GM12878 (cell line): ENCODE results near the gene ZBTB16. TPM values are rescaled to one million over a fixed set of nuclear protein-coding genes. Genes with fewer than 3 reads are reported as not detected.

Experiments
- ATAC-seq: fragments of 200-7000 bp; cut with Tn5 transposase; 3 replicates; pipeline ENCODE4 v1.9.1; 2020; ENCODE audit warnings: mild to moderate bottlenecking, moderate library complexity
- BruUV-seq: library from RNA; stranded (reverse); fragments of 400-500 nt; replicated peaks from 2 replicates; lab custom pipeline; 2021; lab: Mats Ljungman, UMichigan
- CTCF ChIA-PET: fragments of 300-600 bp; sonication (Branson Sonifier 250); formaldehyde crosslinking; extraction: SDS; loops from one replicate; lab custom pipeline; 2021; ENCODE audit warnings: inconsistent platforms; lab: Yijun Ruan, JAX
- POLR2A ChIA-PET: fragments of 350-600 bp; formaldehyde crosslinking; extraction: SDS; loops from one replicate; lab custom pipeline; 2021; ENCODE audit warnings: inconsistent platforms; lab: Charles Lee
- RAD21 ChIA-PET: fragments of 300-600 bp; sonication (Branson Sonifier 250); formaldehyde crosslinking; loops from one replicate; lab custom pipeline; 2023; ENCODE audit warnings: antibody characterized with exemption; ENCODE audit not compliant: unreplicated experiment; lab: Charles Lee
- SMC1A ChIA-PET: fragments of 300-600 bp; sonication (Branson Sonifier 250); formaldehyde crosslinking; loops from one replicate; lab custom pipeline; 2023; ENCODE audit not compliant: unreplicated experiment, uncharacterized antibody; lab: Charles Lee
- DNase-seq: peaks from one replicate; pipeline ENCODE4 v3.0.0-alpha.2; 2011; ENCODE audit warnings: low read depth, low spot score
- FAIRE-seq: peaks from 3 replicates; lab custom pipeline; 2011; peaks lifted over from hg19 to GRCh38; lab: Jason Lieb, UNC
- H2AFZ ChIP-seq: 2 replicates; pipeline ENCODE4 v1.6.0; 2011; ENCODE audit warnings: low read depth, low read length, control low read depth; ENCODE audit not compliant: control insufficient read depth
- H3K27ac ChIP-seq: 2 replicates; pipeline ENCODE4 v1.5.1; 2011; ENCODE audit warnings: control low read depth; ENCODE audit not compliant: control insufficient read depth, insufficient read depth
- H3K27me3 ChIP-seq, 2 experiments: replicated peaks in 1 of 2; 2 replicates each; pipeline versions ENCODE4 v1.6.0 to v1.6.1; 2011; ENCODE audit warnings: low read length in 1 of 2; ENCODE audit not compliant: control insufficient read depth in 2 of 2, insufficient read depth in 2 of 2
- H3K36me3 ChIP-seq, 2 experiments: 2 replicates each; pipeline ENCODE4 v1.5.1; 2011; ENCODE audit warnings: low read length in 1 of 2; ENCODE audit not compliant: control insufficient read depth in 2 of 2, insufficient read depth in 2 of 2
- H3K4me1 ChIP-seq: 2 replicates; pipeline ENCODE4 v1.6.1; 2011; ENCODE audit warnings: mild to moderate bottlenecking, low read length, moderate library complexity, mixed read lengths; ENCODE audit not compliant: control insufficient read depth, insufficient read depth
- H3K4me2 ChIP-seq: 2 replicates; pipeline ENCODE4 v1.6.0; 2011; ENCODE audit warnings: control low read depth; ENCODE audit not compliant: control insufficient read depth, insufficient read depth
- H3K4me3 ChIP-seq: fragments of 200-600 bp; sonication (generic); 2 replicates; pipeline ENCODE4 v1.5.1; 2016
- H3K79me2 ChIP-seq: 2 replicates; pipeline ENCODE4 v1.6.0; 2011; ENCODE audit warnings: low read length; ENCODE audit not compliant: control insufficient read depth, insufficient read depth
- H3K9ac ChIP-seq: 2 replicates; pipeline ENCODE4 v1.8.0; 2011; ENCODE audit warnings: low read length, control low read depth, mixed read lengths; ENCODE audit not compliant: control insufficient read depth, insufficient read depth
- H3K9me3 ChIP-seq: replicated peaks from 3 replicates; pipeline ENCODE4 v1.5.1; 2011; ENCODE audit warnings: mild to moderate bottlenecking, low read length; ENCODE audit not compliant: control insufficient read depth, insufficient read depth
- H4K20me1 ChIP-seq: 2 replicates; pipeline ENCODE4 v1.6.0; 2011; ENCODE audit not compliant: control insufficient read depth, insufficient read depth
- CHD2 ChIP-seq: IDR thresholded peaks from 2 replicates; pipeline ENCODE4 v1.6.1; 2011; ENCODE audit warnings: low read depth, low read length, improper control_type of control experiment, borderline replicate concordance
- CHD4 ChIP-seq: fragments of 200-600 bp; sonication (generic); IDR thresholded peaks from 2 replicates; pipeline ENCODE4 v1.6.1; 2016; ENCODE audit warnings: mild to moderate bottlenecking
- E2F8 ChIP-seq: fragments of 450-650 bp; IDR thresholded peaks from 2 replicates; pipeline ENCODE4 v1.6.1; 2018; ENCODE audit warnings: mild to moderate bottlenecking, low read depth, moderate library complexity; ENCODE audit not compliant: partially characterized antibody
- IKZF1 ChIP-seq: fragments of 450-650 bp; conservative IDR thresholded peaks from 2 replicates; pipeline ENCODE4 v1.6.1; 2017; ENCODE audit warnings: antibody characterized with exemption, mild to moderate bottlenecking
- JUND ChIP-seq: IDR thresholded peaks from 2 replicates; pipeline ENCODE4 v1.6.1; 2012; ENCODE audit warnings: low read depth, mild to moderate bottlenecking, low read length, improper control_type of control experiment, moderate library complexity
- MYB ChIP-seq: fragments of 150-350 bp; IDR thresholded peaks from 2 replicates; pipeline ENCODE4 v1.6.1; 2014; ENCODE audit warnings: mild to moderate bottlenecking, low read depth, low read length, borderline replicate concordance
- POLR2A ChIP-seq: IDR thresholded peaks from 2 replicates; pipeline ENCODE4 v1.6.1; 2011; ENCODE audit warnings: low read depth, mild to moderate bottlenecking, low read length
- POLR2AphosphoS5 ChIP-seq: IDR thresholded peaks from 2 replicates; pipeline ENCODE4 v1.6.1; 2011; ENCODE audit warnings: mild to moderate bottlenecking, low read length, inconsistent platforms
- RFX5 ChIP-seq: IDR thresholded peaks from 2 replicates; pipeline ENCODE4 v1.6.1; 2011; ENCODE audit warnings: low read depth, low read length, improper control_type of control experiment
- USF1 ChIP-seq: IDR thresholded peaks from 2 replicates; pipeline ENCODE4 v1.6.1; 2011; ENCODE audit warnings: borderline replicate concordance, low read depth, mild to moderate bottlenecking, moderate library complexity, mixed read lengths, low read length; ENCODE audit not compliant: insufficient read depth; ENCODE audit errors: extremely low read length
- ZBED1 ChIP-seq: IDR thresholded peaks from 2 replicates; pipeline ENCODE4 v1.6.1; 2016; ENCODE audit warnings: borderline replicate concordance
- ZNF217 ChIP-seq: fragments of 450-650 bp; IDR thresholded peaks from 2 replicates; pipeline ENCODE4 v1.6.1; 2017; ENCODE audit warnings: antibody characterized with exemption, mild to moderate bottlenecking
- ZNF274 ChIP-seq: IDR thresholded peaks from one replicate; pipeline ENCODE4 v1.8.0; 2011; ENCODE audit not compliant: insufficient read length, insufficient read depth
- ZNF592 ChIP-seq: fragments of 450-650 bp; IDR thresholded peaks from 2 replicates; pipeline ENCODE4 v1.6.1; 2017; ENCODE audit warnings: mild to moderate bottlenecking, moderate library complexity
- ZZZ3 ChIP-seq: IDR thresholded peaks from 2 replicates; pipeline ENCODE4 v1.6.1; 2011; ENCODE audit warnings: low read depth; ENCODE audit not compliant: control insufficient read depth, insufficient read length
- WGBS: methylation state at CpG from one replicate; pipeline ENCODE4 v1.1.6; 2016; ENCODE audit warnings: low lambda C conversion rate; ENCODE audit not compliant: insufficient replicate concordance, insufficient coverage; ENCODE audit errors: missing lambda C conversion rate; 5-methylcytosine and 5-hydroxymethylcytosine counted together
- in situ Hi-C: fragments of 300-500 bp; cut with MboI; formaldehyde crosslinking; loops from 9 replicates; pipeline ENCODE4 v1.14.3; 2018; ENCODE audit warnings: mixed read lengths
- intact Hi-C: fragments of 100-400 bp; cut with micrococcal nuclease; formaldehyde crosslinking; loops from one replicate; pipeline ENCODE4 v1.14.2; 2022; ENCODE audit not compliant: unreplicated experiment
- polyA plus RNA-seq, 11 experiments: library from polyadenylated mRNA; depleted of rRNA in 4 of 11; unstranded in 6 of 11; stranded (reverse) in 5 of 11; fragments of >200 nt; fragmentation: Nextera tagmentation in 4 of 11; fragmentation: Illumina TruSeq in 1 of 11; extraction: Ambion mirVana in 4 of 11; extraction: Trizol in 1 of 11; gene quantifications; 1 replicate in 1 of 11; 2 replicates in 10 of 11; pipeline versions ENCODE4 v1.2.1 to v1.2.3, GENCODE V29; 2011 to 2016; ENCODE audit warnings: inconsistent platforms in 2 of 11, missing spikeins in 2 of 11, low read depth in 1 of 11
- total RNA-seq, 4 experiments: library from RNA; depleted of rRNA in 3 of 4; stranded (reverse); fragments of >200 nt in 3 of 4; fragmentation: Illumina TruSeq in 1 of 4; extraction: Trizol in 1 of 4; gene quantifications; 2 replicates each; pipeline versions ENCODE4 v1.2.1 to v1.2.3, GENCODE V29; 2013 to 2021

ZBTB16 gene
- total and polyA plus RNA-seq, 10 of the 15 experiments (the other 5 are each of a cell fraction or from before 2014, with no cell fraction given) = 0.38 TPM; not detected in 9

GRCh38 chr11:114085965-114086793, 26.7 kb downstream of the ZBTB16 start:
- RAD21 ChIA-PET = no interaction called here
- in situ Hi-C loops (no loop called here), intact Hi-C loops (no loop called here)
- Histone ChIP-seq H3K4me3 (no peak overlapping the region), H3K4me2 (no peak overlapping the region), H3K27ac (no peak overlapping the region), H3K27me3 (peaks cover 3% of the 10 kb centered on the region in 2 experiments; a peak in 3 of 4 replicates), H3K9me3 (no peaks in the 10 kb centered on the region), H3K9ac (no peak overlapping the region), H3K36me3 (no peaks in the 10 kb centered on the region), H4K20me1 (no peaks in the 10 kb centered on the region), H2AFZ (no peak overlapping the region), H3K4me1 (no peaks in the 10 kb centered on the region), H3K79me2 (no peaks in the 10 kb centered on the region)
- CTCF ChIA-PET = no interaction called here
- DNase-seq (no peak), ATAC-seq (no peak), FAIRE-seq (no peak)
- 16% methylated on average over 7 of the region's 7 CpGs for WGBS
- POLR2A ChIA-PET = interaction anchor here (0.6 kb wide), 1 partner anchor 581 kb away, joined by 3 read pairs; no protein-coding TSS in a partner anchor
- no TSS peak for BruUV-seq
- SMC1A ChIA-PET = no interaction called here
- TF ChIP-seq JUND = no peak
- TF ChIP-seq ZNF274 = no peak
- no peak for TF ChIP-seq POLR2AphosphoS5
- TF ChIP-seq MYB = no peak
- TF ChIP-seq ZZZ3 = no peak
- no peak for TF ChIP-seq POLR2A
- TF ChIP-seq USF1 = no peak
- no peak for TF ChIP-seq ZNF217
- no peak for TF ChIP-seq ZBED1
- TF ChIP-seq CHD4 = no peak
- TF ChIP-seq IKZF1 = no peak
- no peak for TF ChIP-seq ZNF592
- TF ChIP-seq E2F8 = no peak
- no peak for TF ChIP-seq CHD2
- TF ChIP-seq RFX5 = no peak
- TF ChIP-seq, all 136 proteins: peak for 0
